Liver (tissue), 9 donors: ENCODE measurements around the gene TMEM178B. TPM values are rescaled to one million over a fixed set of nuclear protein-coding genes. Genes with fewer than 3 reads are reported as not detected.

Source experiments
- DNase-seq: peaks from one replicate; pipeline ENCODE4 v3.0.0-alpha.2; 2017; ENCODE audit warnings: low spot score
- H3K27ac ChIP-seq, 2 donors: one replicate each; pipeline ENCODE4 v1.7.0; 2013; ENCODE audit warnings: inconsistent platforms in 2 of 2, low read length in 2 of 2, control low read depth in 1 of 2, low read depth in 1 of 2, mild to moderate bottlenecking in 1 of 2
- H3K27me3 ChIP-seq, 4 donors: one replicate each; pipeline versions ENCODE4 v1.6.1 to v1.7.0; 2013; ENCODE audit warnings: low read length in 3 of 4, inconsistent platforms in 1 of 4, mild to moderate bottlenecking in 1 of 4, moderate library complexity in 1 of 4; ENCODE audit not compliant: control insufficient read depth in 4 of 4, insufficient read depth in 4 of 4
- H3K36me3 ChIP-seq, 4 donors: one replicate each; pipeline versions ENCODE4 v1.6.1 to v1.7.0; 2013; ENCODE audit warnings: low read length in 3 of 4, mild to moderate bottlenecking in 3 of 4, low read depth in 1 of 4, moderate library complexity in 1 of 4; ENCODE audit not compliant: control insufficient read depth in 4 of 4, insufficient read depth in 3 of 4
- H3K4me1 ChIP-seq, 4 donors: one replicate each; pipeline versions ENCODE4 v1.6.1 to v1.7.0; 2013; ENCODE audit warnings: low read length in 3 of 4, mild to moderate bottlenecking in 3 of 4, moderate library complexity in 1 of 4; ENCODE audit not compliant: control insufficient read depth in 4 of 4, insufficient read depth in 4 of 4
- H3K4me3 ChIP-seq, 3 donors: one replicate each; pipeline versions ENCODE4 v1.6.1 to v1.7.0; 2013; ENCODE audit warnings: low read length in 3 of 3, control low read depth in 1 of 3, low read depth in 1 of 3, mild to moderate bottlenecking in 1 of 3
- H3K9ac ChIP-seq, 2 donors: one replicate each; pipeline ENCODE4 v1.7.0; 2013; ENCODE audit warnings: low read length in 2 of 2, mild to moderate bottlenecking in 2 of 2, moderate library complexity in 2 of 2, control low read depth in 1 of 2, low read depth in 1 of 2
- H3K9me3 ChIP-seq, 4 donors: one replicate each; pipeline versions ENCODE4 v1.6.1 to v1.7.0; 2013; ENCODE audit warnings: low read length in 3 of 4; ENCODE audit not compliant: control insufficient read depth in 4 of 4
- ATF3 ChIP-seq: IDR thresholded peaks from 2 replicates; pipeline ENCODE4 v1.6.1; 2016; ENCODE audit warnings: antibody characterized with exemption
- CTCF ChIP-seq: fragments of 150-350 bp; IDR thresholded peaks from 2 replicates; pipeline ENCODE4 v1.5.1; 2017; ENCODE audit warnings: improper control_type of control experiment, low read depth, low read length; ENCODE audit not compliant: missing input control
- EGR1 ChIP-seq, 2 donors: IDR thresholded peaks; 2 replicates each; pipeline ENCODE4 v1.6.1; 2016 to 2018; ENCODE audit warnings: antibody characterized with exemption in 2 of 2, low read depth in 2 of 2
- FOXA1 ChIP-seq: IDR thresholded peaks from 2 replicates; pipeline ENCODE4 v1.6.1; 2016; ENCODE audit warnings: antibody characterized with exemption
- FOXA2 ChIP-seq: IDR thresholded peaks from 2 replicates; pipeline ENCODE4 v1.6.1; 2016; ENCODE audit warnings: antibody characterized with exemption
- GABPA ChIP-seq, 2 donors: IDR thresholded peaks in 1 of 2; conservative IDR thresholded peaks in 1 of 2; 2 replicates each; pipeline ENCODE4 v1.6.1; 2016; ENCODE audit warnings: antibody characterized with exemption in 2 of 2, mild to moderate bottlenecking in 1 of 2, moderate library complexity in 1 of 2
- JUND ChIP-seq, 2 donors: IDR thresholded peaks; 2 replicates each; pipeline ENCODE4 v1.6.1; 2016; ENCODE audit warnings: antibody characterized with exemption in 2 of 2
- MAX ChIP-seq: IDR thresholded peaks from 2 replicates; pipeline ENCODE4 v1.6.1; 2016; ENCODE audit warnings: antibody characterized with exemption
- NR2F2 ChIP-seq: IDR thresholded peaks from 2 replicates; pipeline ENCODE4 v1.6.1; 2016; ENCODE audit warnings: antibody characterized with exemption
- RAD21 ChIP-seq, 2 donors: IDR thresholded peaks; 2 replicates each; pipeline ENCODE4 v1.6.1; 2016; ENCODE audit warnings: antibody characterized with exemption in 2 of 2, mild to moderate bottlenecking in 2 of 2
- REST ChIP-seq: IDR thresholded peaks from 2 replicates; pipeline ENCODE4 v1.6.1; 2016; ENCODE audit warnings: antibody characterized with exemption, mild to moderate bottlenecking
- RXRA ChIP-seq, 2 donors: IDR thresholded peaks; 2 replicates each; pipeline ENCODE4 v1.6.1; 2017 to 2018; ENCODE audit warnings: antibody characterized with exemption in 2 of 2, mild to moderate bottlenecking in 1 of 2
- SP1 ChIP-seq: IDR thresholded peaks from 2 replicates; pipeline ENCODE4 v1.6.1; 2018; ENCODE audit warnings: antibody characterized with exemption, mild to moderate bottlenecking
- TAF1 ChIP-seq: conservative IDR thresholded peaks from 2 replicates; pipeline ENCODE4 v1.6.1; 2016; ENCODE audit warnings: antibody characterized with exemption, mild to moderate bottlenecking
- ZBTB33 ChIP-seq: IDR thresholded peaks from 2 replicates; pipeline ENCODE4 v1.6.1; 2016; ENCODE audit warnings: antibody characterized with exemption
- WGBS: extraction: QIAGEN DNeasy Blood & Tissue Kit; methylation state at CpG from one replicate; pipeline ENCODE4 v1.1.7; 2013; 5-methylcytosine and 5-hydroxymethylcytosine counted together
- polyA plus RNA-seq, 2 donors: library from polyadenylated mRNA; stranded (reverse) in 1 of 2; unstranded in 1 of 2; fragments of 200-250 nt in 1 of 2; fragments of >200 nt in 1 of 2; fragmentation: Nextera tagmentation in 1 of 2; extraction: Ambion mirVana in 1 of 2; gene quantifications; one replicate each; pipeline versions ENCODE4 v1.2.1 to v1.2.3, GENCODE V29; 2013 to 2015
- total RNA-seq, 2 donors: library from RNA; depleted of rRNA; stranded (reverse); fragments of >200 nt; gene quantifications; one replicate each; pipeline ENCODE4 v1.2.3, GENCODE V29; 2014
- donor health status: healthy.
- donor health status: healthy.
- donor health status: healthy.
- donor health status: healthy.
- donor health status: healthy.

The TMEM178B gene
- total and polyA plus RNA-seq, 4 donors, result under 0.01 to 0.02 (median under 0.01) TPM; not detected in 1

GRCh38 chr7:141360416-141360760 lies 286.5 kb downstream of the TMEM178B start (continued):
- TF ChIP-seq ZBTB33 (no peak), NR2F2 (no peak)

GRCh38 chr7:141360803-141361202 lies 286.9 kb downstream of the TMEM178B start:
- DNase-seq, result no peak
- Histone ChIP-seq H3K4me3 (no peak overlapping the region), H3K4me1 (no peaks in the 10 kb centered on the region), H3K27ac (no peak overlapping the region), H3K36me3 (no peaks in the 10 kb centered on the region), H3K9me3 (no peaks in the 10 kb centered on the region), H3K27me3 (peaks cover 0 to under 1% (median 0%) of the 10 kb centered on the region in 4 donors), H3K9ac (no peak overlapping the region)
- TF ChIP-seq GABPA (IDR thresholded peaks at IDR 0.05 in 1 of 2, conservative IDR thresholded peaks at IDR 0.05 in 1 of 2), result no peak
- no peak for TF ChIP-seq EGR1 (IDR thresholded peaks at IDR 0.05; ENCODE audit: low read depth in 2 of 2)
- TF ChIP-seq RXRA (IDR thresholded peaks at IDR 0.05), result no peak
- no peak for TF ChIP-seq ZBTB33
- no peak for TF ChIP-seq SP1
- TF ChIP-seq CTCF, result no peak
- no peak for TF ChIP-seq RAD21 (IDR thresholded peaks at IDR 0.05)
- TF ChIP-seq JUND (IDR thresholded peaks at IDR 0.05), result no peak
- no peak for TF ChIP-seq FOXA2
- no peak for TF ChIP-seq FOXA1
- no peak for TF ChIP-seq TAF1
- no peak for TF ChIP-seq ATF3
- no peak for TF ChIP-seq MAX
- WGBS, result 52% methylated on average over 1 of the region's 1 CpG

- DNase-seq, result no peak
- TF ChIP-seq FOXA1, result no peak
- no peak for TF ChIP-seq REST
- no peak for TF ChIP-seq NR2F2
- WGBS, result 69% methylated on average over 2 of the region's 2 CpGs
Observed at GRCh38 chr7:141361479-141361878, 287.6 kb downstream of the TMEM178B start.

More at GRCh38 chr7:141361479-141361878, 287.6 kb downstream of the TMEM178B start:
- Histone ChIP-seq H3K27ac (no peak overlapping the region), H3K36me3 (no peaks in the 10 kb centered on the region), H3K4me3 (no peak overlapping the region), H3K9ac (no peak overlapping the region), H3K9me3 (no peaks in the 10 kb centered on the region), H3K4me1 (no peaks in the 10 kb centered on the region), H3K27me3 (no peaks in the 10 kb centered on the region)
